Measurements from ENCODE around the gene PFKL.

PFKL gene

DNA sequence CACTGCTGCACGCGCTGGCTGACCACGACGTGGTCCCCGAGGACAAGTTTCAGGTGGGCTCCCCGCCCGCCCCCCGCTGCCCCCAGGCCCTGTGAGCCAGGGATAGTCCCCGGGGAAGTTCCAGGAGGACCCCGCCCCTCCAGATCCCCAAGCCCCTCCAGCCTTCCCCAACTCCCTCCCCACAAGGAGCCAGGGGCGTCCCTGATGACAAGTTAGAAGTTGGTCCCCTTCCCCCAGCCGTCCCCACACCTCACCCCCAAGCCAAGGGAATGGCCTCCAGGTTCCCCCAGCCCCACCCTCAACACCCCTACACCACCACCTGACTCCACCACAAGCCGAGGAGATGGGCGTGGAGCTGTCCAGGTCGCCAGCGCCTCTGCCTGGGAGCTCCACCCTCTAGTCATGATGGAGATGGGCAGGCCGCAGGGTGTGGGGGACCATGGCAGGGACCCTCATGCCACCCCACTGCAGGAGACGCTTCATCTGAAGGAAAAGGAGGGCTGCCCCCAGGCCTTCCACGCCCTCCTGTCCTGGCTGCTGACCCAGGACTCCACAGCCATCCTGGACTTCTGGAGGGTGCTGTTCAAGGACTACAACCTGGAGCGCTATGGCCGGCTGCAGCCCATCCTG is 13.7 kb upstream of the PFKL start:
- no peak for DNase-seq (ENCODE audit: low read depth, low spot score)
- no peaks in the 10 kb centered on the region for H3K36me3 ChIP-seq (ENCODE audit: insufficient read depth, insufficient read length, low read length)
- H3K9ac ChIP-seq (ENCODE audit: insufficient read length, low read depth), result no peak overlapping the region
- H3K4me3 ChIP-seq (ENCODE audit: insufficient read length, low read depth), result no peak overlapping the region
- peaks cover 47% of the 10 kb centered on the region for H3K4me1 ChIP-seq (ENCODE audit: insufficient read depth, insufficient read length)
- H3K27me3 ChIP-seq (ENCODE audit: insufficient read depth, insufficient read length), result peaks cover 4% of the 10 kb centered on the region
- H3K9me3 ChIP-seq (ENCODE audit: insufficient read depth, low read length), result no peaks in the 10 kb centered on the region
- TF ChIP-seq SUZ12 (IDR thresholded peaks at IDR 0.05; ENCODE audit: extremely low read depth, insufficient read depth, insufficient read length) (no peak), YY1 (IDR thresholded peaks at IDR 0.05; ENCODE audit: insufficient read depth, insufficient read length) (no peak), ZNF274 (IDR thresholded peaks at IDR 0.05; ENCODE audit: low read depth, low read length) (no peak)

DNA sequence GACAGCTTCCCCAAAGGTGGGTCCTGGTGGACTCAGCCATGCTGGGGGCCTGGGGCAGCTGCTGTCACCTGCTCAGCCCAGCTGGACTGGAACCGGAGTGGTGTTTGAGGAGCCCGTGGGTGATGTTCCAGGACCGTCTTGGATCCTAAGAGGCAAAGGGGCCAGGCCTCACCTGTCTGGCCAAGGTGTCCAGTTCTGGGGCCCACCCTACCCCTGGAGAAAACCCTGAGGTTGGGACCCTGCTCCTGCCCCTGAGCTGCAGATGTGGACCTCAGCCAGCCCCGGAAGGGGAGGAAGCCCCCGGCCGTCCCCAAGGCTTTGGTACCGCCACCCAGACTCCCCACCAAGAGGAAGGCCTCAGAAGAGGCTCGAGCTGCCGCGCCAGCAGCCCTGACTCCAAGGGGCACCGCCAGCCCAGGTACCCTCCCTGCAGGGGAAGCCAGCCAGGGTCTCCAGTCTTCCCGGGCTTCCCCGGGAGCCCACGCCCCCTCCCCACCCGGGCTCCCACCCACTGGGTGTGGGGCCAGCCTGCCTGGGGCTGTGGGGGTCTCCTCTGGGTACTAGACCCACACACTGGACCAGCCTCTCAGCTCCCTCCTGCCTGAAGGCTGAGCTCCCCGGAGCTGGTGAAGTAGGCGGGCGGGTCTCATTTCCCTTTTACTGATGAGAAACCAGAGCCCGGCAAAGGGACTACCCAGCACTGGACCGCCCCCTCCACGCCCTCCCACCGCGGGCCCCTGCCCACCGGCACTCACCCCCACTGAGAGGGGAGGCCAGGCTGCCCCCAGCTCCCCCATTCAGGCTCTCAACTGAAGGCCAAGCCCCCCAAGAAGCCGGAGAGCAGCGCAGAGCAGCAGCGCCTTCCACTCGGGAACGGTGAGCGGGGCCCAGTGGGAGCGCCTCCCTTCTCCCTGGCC is 12.9 kb upstream of the PFKL start:
- no peak for DNase-seq (ENCODE audit: low read depth, low spot score)
- Histone ChIP-seq H3K27me3 (ENCODE audit: insufficient read depth, insufficient read length) (peaks cover 4% of the 10 kb centered on the region), H3K9me3 (ENCODE audit: insufficient read depth, low read length) (no peaks in the 10 kb centered on the region), H3K9ac (ENCODE audit: insufficient read length, low read depth) (peak overlapping the region; percentile 47), H3K4me1 (ENCODE audit: insufficient read depth, insufficient read length) (peaks cover 41% of the 10 kb centered on the region), H3K4me3 (ENCODE audit: insufficient read length, low read depth) (no peak overlapping the region), H3K36me3 (ENCODE audit: insufficient read depth, insufficient read length, low read length) (no peaks in the 10 kb centered on the region)
- no peak for TF ChIP-seq ZNF274 (IDR thresholded peaks at IDR 0.05; ENCODE audit: low read depth, low read length)

DNA sequence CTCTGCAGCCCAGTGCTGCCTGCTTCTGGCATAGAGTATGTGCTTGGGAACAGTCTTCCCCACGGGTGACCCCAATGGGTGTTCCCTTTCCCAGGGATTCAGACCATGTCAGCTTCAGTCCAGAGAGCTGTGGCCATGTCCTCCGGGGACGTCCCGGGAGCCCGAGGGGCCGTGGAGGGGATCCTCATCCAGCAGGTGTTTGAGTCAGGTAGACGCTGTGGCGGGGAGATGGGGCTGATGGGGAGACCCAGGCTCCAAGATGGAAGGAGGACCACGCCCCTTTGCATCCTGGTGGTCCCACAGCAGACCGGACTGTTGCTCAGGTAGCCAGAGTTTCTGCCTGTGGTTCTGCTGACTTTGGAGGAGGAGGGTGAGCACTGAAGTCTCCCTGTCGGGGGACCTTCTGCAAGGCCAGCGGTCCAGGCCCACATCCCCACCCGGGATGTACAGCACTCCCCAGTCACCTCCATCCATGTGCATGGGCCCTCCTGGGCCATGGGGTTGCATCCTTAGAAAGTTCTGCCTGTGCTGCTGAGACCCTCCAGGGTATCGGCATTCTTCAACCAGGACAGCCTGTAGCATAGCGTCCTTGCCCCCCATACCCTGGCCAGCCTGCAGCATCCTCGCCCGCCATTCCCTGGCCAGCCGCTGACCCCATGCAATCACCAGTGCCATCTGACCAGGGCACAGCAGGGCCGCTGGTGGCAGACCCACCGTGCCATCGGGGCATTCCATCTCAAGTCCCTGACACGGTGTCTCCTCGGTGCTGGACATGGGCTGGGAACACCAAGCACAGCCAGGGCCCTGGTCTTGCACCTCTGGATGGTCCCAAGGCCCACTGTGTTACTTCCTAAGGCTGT is 11.4 kb upstream of the PFKL start:
- no peak for DNase-seq (ENCODE audit: low read depth, low spot score)
- TF ChIP-seq YY1 (IDR thresholded peaks at IDR 0.05; ENCODE audit: insufficient read depth, insufficient read length) (no peak), ZNF274 (IDR thresholded peaks at IDR 0.05; ENCODE audit: low read depth, low read length) (no peak), SUZ12 (IDR thresholded peaks at IDR 0.05; ENCODE audit: extremely low read depth, insufficient read depth, insufficient read length) (no peak)
- Histone ChIP-seq H3K4me3 (ENCODE audit: insufficient read length, low read depth) (no peak overlapping the region), H3K27me3 (ENCODE audit: insufficient read depth, insufficient read length) (peaks cover 4% of the 10 kb centered on the region), H3K4me1 (ENCODE audit: insufficient read depth, insufficient read length) (peaks cover 40% of the 10 kb centered on the region), H3K9me3 (ENCODE audit: insufficient read depth, low read length) (no peaks in the 10 kb centered on the region), H3K9ac (ENCODE audit: insufficient read length, low read depth) (no peak overlapping the region), H3K36me3 (ENCODE audit: insufficient read depth, insufficient read length, low read length) (no peaks in the 10 kb centered on the region)

DNA sequence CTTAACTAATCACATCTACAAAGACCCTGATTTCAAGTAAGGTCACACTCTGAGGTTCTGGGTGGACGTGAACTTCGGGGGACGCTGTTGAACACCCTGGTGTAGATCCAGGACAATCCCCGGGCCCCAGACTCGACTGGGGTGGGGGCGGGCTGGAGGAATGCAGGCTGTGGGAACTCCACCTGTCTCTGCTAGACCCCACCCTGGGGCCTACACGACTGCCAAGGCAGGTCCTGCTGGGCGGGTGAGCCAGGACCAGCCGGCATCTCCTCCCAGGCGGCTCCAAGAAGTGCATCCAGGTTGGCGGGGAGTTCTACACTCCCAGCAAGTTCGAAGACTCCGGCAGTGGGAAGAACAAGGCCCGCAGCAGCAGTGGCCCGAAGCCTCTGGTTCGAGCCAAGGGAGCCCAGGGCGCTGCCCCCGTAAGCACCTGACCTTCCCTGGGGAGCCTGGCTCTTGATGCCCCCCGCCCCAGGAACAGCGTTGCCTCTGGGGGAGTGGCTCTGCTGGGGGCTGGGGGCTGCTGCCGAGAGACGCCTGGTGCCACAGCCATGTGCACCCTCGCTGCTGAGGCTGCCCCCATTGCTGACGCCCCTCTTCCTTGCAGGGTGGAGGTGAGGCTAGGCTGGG is 10.4 kb upstream of the PFKL start:
- Histone ChIP-seq H3K9me3 (ENCODE audit: insufficient read depth, low read length) (no peaks in the 10 kb centered on the region), H3K9ac (ENCODE audit: insufficient read length, low read depth) (no peak overlapping the region), H3K4me3 (ENCODE audit: insufficient read length, low read depth) (no peak overlapping the region), H3K36me3 (ENCODE audit: insufficient read depth, insufficient read length, low read length) (no peaks in the 10 kb centered on the region), H3K4me1 (ENCODE audit: insufficient read depth, insufficient read length) (peaks cover 32% of the 10 kb centered on the region), H3K27me3 (ENCODE audit: insufficient read depth, insufficient read length) (peaks cover 4% of the 10 kb centered on the region)
- no peak for DNase-seq (ENCODE audit: low read depth, low spot score)
- TF ChIP-seq ZNF274 (IDR thresholded peaks at IDR 0.05; ENCODE audit: low read depth, low read length) (no peak), SUZ12 (IDR thresholded peaks at IDR 0.05; ENCODE audit: extremely low read depth, insufficient read depth, insufficient read length) (no peak), YY1 (IDR thresholded peaks at IDR 0.05; ENCODE audit: insufficient read depth, insufficient read length) (no peak)

DNA sequence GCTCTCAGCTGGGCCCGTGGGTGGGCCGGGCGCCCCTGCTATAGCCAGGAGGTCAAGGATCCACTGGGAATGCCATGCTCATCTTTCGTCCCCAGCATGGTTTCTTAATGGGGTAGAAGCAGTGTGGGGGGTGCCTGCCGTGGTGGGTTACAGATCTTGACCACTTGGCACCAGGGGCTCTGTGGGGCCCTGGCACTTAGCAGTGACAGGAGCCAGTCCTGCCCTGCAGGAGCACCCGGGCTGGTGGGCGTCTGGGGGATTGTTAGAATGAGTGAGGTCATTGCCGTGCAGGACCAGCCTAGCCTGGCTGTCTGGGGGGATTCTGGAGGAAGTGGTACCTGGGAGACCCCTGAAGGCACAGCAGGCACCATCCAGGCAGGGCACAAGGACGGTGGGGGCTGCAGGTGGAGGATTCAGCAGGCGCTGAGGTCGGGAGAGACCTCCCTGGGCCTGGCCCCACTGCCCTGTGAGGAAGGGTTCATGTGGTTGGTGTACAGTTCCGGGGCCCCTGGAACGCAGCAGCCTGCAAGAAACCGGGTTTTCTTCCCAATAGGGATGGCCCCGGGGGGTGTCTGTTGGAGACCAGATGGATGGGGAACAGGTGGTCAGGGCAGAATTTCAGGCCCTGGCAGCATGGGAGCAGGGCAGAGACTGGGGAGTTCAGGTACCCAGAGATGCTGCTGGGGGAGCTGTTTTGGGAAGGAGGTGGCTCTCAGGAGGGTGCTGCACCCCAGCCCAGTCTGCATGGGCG is 9.4 kb upstream of the PFKL start:
- peaks cover 4% of the 10 kb centered on the region for H3K27me3 ChIP-seq (ENCODE audit: insufficient read depth, insufficient read length)
- no peak overlapping the region for H3K4me3 ChIP-seq (ENCODE audit: insufficient read length, low read depth)
- TF ChIP-seq ZNF274 (IDR thresholded peaks at IDR 0.05; ENCODE audit: low read depth, low read length) (no peak), YY1 (IDR thresholded peaks at IDR 0.05; ENCODE audit: insufficient read depth, insufficient read length) (no peak), SUZ12 (IDR thresholded peaks at IDR 0.05; ENCODE audit: extremely low read depth, insufficient read depth, insufficient read length) (no peak)
- H3K4me1 ChIP-seq (ENCODE audit: insufficient read depth, insufficient read length), result peaks cover 31% of the 10 kb centered on the region
- no peak for DNase-seq (ENCODE audit: low read depth, low spot score)
- H3K36me3 ChIP-seq (ENCODE audit: insufficient read depth, insufficient read length, low read length), result no peaks in the 10 kb centered on the region
- H3K9ac ChIP-seq (ENCODE audit: insufficient read length, low read depth), result no peak overlapping the region
- no peaks in the 10 kb centered on the region for H3K9me3 ChIP-seq (ENCODE audit: insufficient read depth, low read length)

DNA sequence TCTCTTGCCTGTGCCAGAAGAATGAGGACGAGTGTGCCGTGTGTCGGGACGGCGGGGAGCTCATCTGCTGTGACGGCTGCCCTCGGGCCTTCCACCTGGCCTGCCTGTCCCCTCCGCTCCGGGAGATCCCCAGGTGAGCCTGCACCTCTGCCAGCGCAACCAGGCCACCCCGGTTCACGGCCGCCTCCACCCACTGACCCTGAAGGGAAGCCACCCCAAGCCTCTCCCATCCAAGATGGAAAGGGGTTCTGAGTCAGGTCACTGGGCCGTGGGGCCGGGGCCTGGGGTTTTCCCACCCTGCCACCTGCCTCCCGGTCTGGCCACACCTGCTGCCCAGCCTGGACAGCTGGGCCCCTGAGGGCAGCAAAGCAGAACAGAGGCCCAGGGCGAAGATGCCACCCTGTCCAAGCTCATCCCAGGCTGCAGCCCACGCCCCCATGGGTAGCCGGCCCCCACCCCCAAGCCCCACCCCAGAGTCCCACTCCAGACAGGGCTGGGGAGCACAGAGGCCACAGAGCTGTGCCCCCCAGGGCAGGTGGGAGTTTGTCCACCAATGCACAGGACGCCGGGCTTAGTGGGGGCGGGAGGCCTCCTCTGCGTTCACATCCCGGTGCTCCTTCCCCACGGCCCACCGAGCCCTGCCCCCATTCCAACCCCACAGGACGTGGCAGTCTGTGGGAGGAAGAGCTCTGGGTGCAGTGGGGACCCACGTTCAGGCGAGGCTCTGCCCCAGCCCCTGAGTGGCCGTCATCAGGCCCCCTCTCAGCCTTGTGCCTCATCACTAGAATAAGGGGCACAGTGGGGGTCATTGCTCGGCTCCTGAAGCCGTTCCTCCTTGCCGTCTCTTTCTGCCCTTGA is 8.5 kb upstream of the PFKL start:
- H3K4me3 ChIP-seq (ENCODE audit: insufficient read length, low read depth), result no peak overlapping the region
- no peak for TF ChIP-seq SUZ12 (IDR thresholded peaks at IDR 0.05; ENCODE audit: extremely low read depth, insufficient read depth, insufficient read length)
- TF ChIP-seq ZNF274 (IDR thresholded peaks at IDR 0.05; ENCODE audit: low read depth, low read length), result no peak
- no peak for TF ChIP-seq YY1 (IDR thresholded peaks at IDR 0.05; ENCODE audit: insufficient read depth, insufficient read length)
- no peaks in the 10 kb centered on the region for H3K9me3 ChIP-seq (ENCODE audit: insufficient read depth, low read length)
- H3K9ac ChIP-seq (ENCODE audit: insufficient read length, low read depth), result no peak overlapping the region
- H3K4me1 ChIP-seq (ENCODE audit: insufficient read depth, insufficient read length), result peaks cover 36% of the 10 kb centered on the region
- peaks cover 4% of the 10 kb centered on the region for H3K27me3 ChIP-seq (ENCODE audit: insufficient read depth, insufficient read length)
- no peak for DNase-seq (ENCODE audit: low read depth, low spot score)
- no peaks in the 10 kb centered on the region for H3K36me3 ChIP-seq (ENCODE audit: insufficient read depth, insufficient read length, low read length)
